ENCODE measurements around the gene DCLK1. TPM values are rescaled to one million over a fixed set of nuclear protein-coding genes. Genes with fewer than 3 reads are reported as not detected.
"Not testable (repeated sequence)": the region's sequence is repeated elsewhere in the genome, so short reads cannot be mapped to it uniquely, and the experiment has no call there.

Gene DCLK1
- total RNA-seq, 1 donor from 2014 or later = not detected

GRCh38 chr13:36082806-36083205 lies 48.4 kb downstream of the DCLK1 start:
- TF ChIP-seq CTCF (IDR thresholded peaks at IDR 0.05) = no peak
- ATAC-seq (ENCODE audit: low read depth) = no peak
- ChIA-PET CTCF (no interaction called here), POLR2A (no interaction called here)
- H3K27me3 Mint-ChIP-seq = no peaks in the 10 kb centered on the region
- peaks cover 3% of the 10 kb centered on the region for H3K9me3 Mint-ChIP-seq
- H3K4me1 Mint-ChIP-seq = no peaks in the 10 kb centered on the region
- H3K4me3 Mint-ChIP-seq = no peak overlapping the region
- no peak for DNase-seq
- intact Hi-C loops (cut with micrococcal nuclease) = no loop called here
- no peaks in the 10 kb centered on the region for H3K36me3 Mint-ChIP-seq (ENCODE audit: low read depth)
- H3K27ac Mint-ChIP-seq = no peak overlapping the region

GRCh38 chr13:36082396-36082795 lies 48.8 kb downstream of the DCLK1 start:
- DNase-seq = no peak
- H3K27me3 Mint-ChIP-seq = no peaks in the 10 kb centered on the region
- no peak for ATAC-seq (ENCODE audit: low read depth)
- intact Hi-C loops (cut with micrococcal nuclease) = no loop called here
- CTCF ChIA-PET = no interaction called here
- no peak overlapping the region for H3K4me3 Mint-ChIP-seq
- no peaks in the 10 kb centered on the region for H3K36me3 Mint-ChIP-seq (ENCODE audit: low read depth)
- H3K27ac Mint-ChIP-seq = no peak overlapping the region
- H3K9me3 Mint-ChIP-seq = peaks cover 3% of the 10 kb centered on the region
- no peak for TF ChIP-seq CTCF (IDR thresholded peaks at IDR 0.05)
- no peaks in the 10 kb centered on the region for H3K4me1 Mint-ChIP-seq
- POLR2A ChIA-PET = no interaction called here

- H3K4me3 Mint-ChIP-seq = no peak overlapping the region
- no peaks in the 10 kb centered on the region for H3K27me3 Mint-ChIP-seq
- peaks cover 3% of the 10 kb centered on the region for H3K9me3 Mint-ChIP-seq
- ChIA-PET CTCF (no interaction called here), POLR2A (no interaction called here)
- intact Hi-C loops (cut with micrococcal nuclease) = no loop called here
- no peaks in the 10 kb centered on the region for H3K36me3 Mint-ChIP-seq (ENCODE audit: low read depth)
- no peak overlapping the region for H3K27ac Mint-ChIP-seq
- TF ChIP-seq CTCF (IDR thresholded peaks at IDR 0.05) = no peak
- no peaks in the 10 kb centered on the region for H3K4me1 Mint-ChIP-seq
- DNase-seq (no peak), ATAC-seq (ENCODE audit: low read depth) (no peak)
Measured at GRCh38 chr13:36076211-36076610, 55.0 kb downstream of the DCLK1 start.

- DNase-seq = no peak
- TF ChIP-seq CTCF (IDR thresholded peaks at IDR 0.05) = no peak
- no peak for ATAC-seq (ENCODE audit: low read depth)
- Mint-ChIP-seq H3K36me3 (ENCODE audit: low read depth) (no peaks in the 10 kb centered on the region), H3K27me3 (no peaks in the 10 kb centered on the region), H3K27ac (no peak overlapping the region), H3K4me1 (no peaks in the 10 kb centered on the region), H3K9me3 (no peaks in the 10 kb centered on the region), H3K4me3 (no peak overlapping the region)
- intact Hi-C loops (cut with micrococcal nuclease) = no loop called here
- ChIA-PET CTCF (no interaction called here), POLR2A (no interaction called here)
Measured at GRCh38 chr13:36074659-36075058, 56.5 kb downstream of the DCLK1 start.

GRCh38 chr13:36072152-36072935 lies 58.8 kb downstream of the DCLK1 start:
- ChIA-PET CTCF (no interaction called here), POLR2A (no interaction called here)
- ATAC-seq (ENCODE audit: low read depth) (no peak), DNase-seq (no peak)
- Mint-ChIP-seq H3K4me3 (no peak overlapping the region), H3K36me3 (ENCODE audit: low read depth) (no peaks in the 10 kb centered on the region), H3K4me1 (no peaks in the 10 kb centered on the region), H3K27me3 (no peaks in the 10 kb centered on the region), H3K9me3 (no peaks in the 10 kb centered on the region), H3K27ac (no peak overlapping the region)
- intact Hi-C loops (cut with micrococcal nuclease) = no loop called here
- no peak for TF ChIP-seq CTCF (IDR thresholded peaks at IDR 0.05)

GRCh38 chr13:36070504-36071192 lies 60.5 kb downstream of the DCLK1 start:
- H3K27ac Mint-ChIP-seq; H3K27me3 Mint-ChIP-seq; CTCF ChIA-PET; DNase-seq; H3K4me1 Mint-ChIP-seq; POLR2A ChIA-PET; ATAC-seq (ENCODE audit: low read depth); H3K9me3 Mint-ChIP-seq; H3K36me3 Mint-ChIP-seq (ENCODE audit: low read depth); H3K4me3 Mint-ChIP-seq; intact Hi-C loops (cut with micrococcal nuclease): not testable (repeated sequence)

Data from activated B cell treated with CpG ODN at 0.5 μM for 24 hours (primary cell).